PC-3 (cell line): ENCODE results near the gene NOS1.

Experiments used
- CTCF ChIP-seq: fragments of 300-600 bp; sonication (generic); conservative IDR thresholded peaks from 2 replicates; pipeline ENCODE4 v1.5.1; 2017; ENCODE audit warnings: antibody characterized with exemption, low read depth, mild to moderate bottlenecking, low read length
- EZH2 ChIP-seq: fragments of 300-600 bp; sonication (generic); IDR thresholded peaks from one replicate; pipeline ENCODE4 v1.6.1; 2017; ENCODE audit warnings: antibody characterized with exemption, mild to moderate bottlenecking, low read length; ENCODE audit not compliant: unreplicated experiment
- EZH2phosphoT487 ChIP-seq: fragments of 300-600 bp; sonication (generic); IDR thresholded peaks from 2 replicates; pipeline ENCODE4 v1.6.1; 2018; ENCODE audit warnings: mild to moderate bottlenecking, antibody characterized with exemption, low read length, borderline replicate concordance

GRCh38 chr12:117167769-117168168, 193.7 kb downstream of the NOS1 start:
- TF ChIP-seq EZH2, result no peak
- TF ChIP-seq CTCF, result no peak
- no peak for TF ChIP-seq EZH2phosphoT487
